Esophagus squamous epithelium (tissue), 5 donors: Measurements from ENCODE around the gene PPP2R5E. TPM values are rescaled to one million over a fixed set of nuclear protein-coding genes. Genes with fewer than 3 reads are reported as not detected.

ENCODE experiments used
- DNase-seq: peaks from one replicate; lab custom pipeline; 2025; lab: John Stamatoyannopoulos, UW
- H3K27ac ChIP-seq, 4 donors: fragments of 200-600 bp; sonication (generic); one replicate each; pipeline ENCODE4 v1.5.1; 2016 to 2019; ENCODE audit warnings: mild to moderate bottlenecking in 1 of 4
- H3K27me3 ChIP-seq, 4 donors: fragments of 200-600 bp; sonication (generic); 1 replicate in 3 of 4; 2 replicates in 1 of 4; pipeline versions ENCODE4 v1.5.1 to v1.6.0; 2017 to 2021; ENCODE audit warnings: antibody characterized with exemption in 1 of 4
- H3K36me3 ChIP-seq, 3 donors: fragments of 200-600 bp; sonication (generic); one replicate each; pipeline ENCODE4 v1.5.1; 2016 to 2019
- H3K4me1 ChIP-seq, 3 donors: fragments of 200-600 bp; sonication (generic); one replicate each; pipeline ENCODE4 v1.5.1; 2017 to 2019
- H3K4me3 ChIP-seq, 4 donors: fragments of 200-600 bp; sonication (generic); 1 replicate in 3 of 4; 2 replicates in 1 of 4; pipeline ENCODE4 v1.5.1; 2016 to 2019; ENCODE audit warnings: mild to moderate bottlenecking in 2 of 4, moderate library complexity in 1 of 4
- H3K9me3 ChIP-seq, 3 donors: fragments of 200-600 bp; sonication (generic); one replicate each; pipeline ENCODE4 v1.5.1; 2016 to 2019
- CTCF ChIP-seq, 6 experiments: fragments of 450-650 bp in 4 of 6; fragments of 200-600 bp in 2 of 6; sonication (generic) in 2 of 6; IDR thresholded peaks; one replicate each; pipeline ENCODE4 v1.5.1; 2016 to 2019; ENCODE audit warnings: antibody characterized with exemption in 6 of 6, mild to moderate bottlenecking in 4 of 6, moderate library complexity in 4 of 6
- POLR2A ChIP-seq, 4 donors: fragments of 450-650 bp; IDR thresholded peaks; one replicate each; pipeline ENCODE4 v1.6.1; 2017; ENCODE audit warnings: antibody characterized with exemption in 4 of 4, mild to moderate bottlenecking in 4 of 4, moderate library complexity in 3 of 4
- WGBS, 2 donors: methylation state at CpG; one replicate each; pipeline ENCODE4 v1.1.5; 2018; 5-methylcytosine and 5-hydroxymethylcytosine counted together
- intact Hi-C: fragments of 100-400 bp; cut with DNase I; formaldehyde crosslinking; loops from one replicate; pipeline ENCODE4 v1.15.0; 2022
- total RNA-seq, 4 donors: library from RNA; depleted of rRNA; stranded (reverse); fragments of >200 nt; gene quantifications; one replicate each; pipeline ENCODE4 v1.1.0, GENCODE V29; 2016
- donor health status: DM: yes; HTN: yes; CAD: no.

Gene PPP2R5E
- total RNA-seq, 4 donors from 2014 or later = 18.9 to 31.2 (median 26.0) TPM

GRCh38 chr14:63565448-63565847 lies 22.3 kb upstream of the PPP2R5E start:
- Histone ChIP-seq H3K9me3 (peaks cover 0 to under 1% (median 0%) of the 10 kb centered on the region in 3 donors), H3K27ac (no peak overlapping the region), H3K36me3 (no peaks in the 10 kb centered on the region), H3K4me3 (no peak overlapping the region), H3K27me3 (no peaks in the 10 kb centered on the region), H3K4me1 (no peaks in the 10 kb centered on the region)
- 58 to 81% methylated on average over 3 of the region's 3 CpGs for WGBS, 2 donors
- TF ChIP-seq CTCF (IDR thresholded peaks at IDR 0.05) (no peak), POLR2A (IDR thresholded peaks at IDR 0.05) (no peak)
- DNase-seq = no peak
- intact Hi-C loops = no loop called here

GRCh38 chr14:63564318-63564717 lies 21.1 kb upstream of the PPP2R5E start:
- no peak for TF ChIP-seq POLR2A (IDR thresholded peaks at IDR 0.05)
- no peak for TF ChIP-seq CTCF (IDR thresholded peaks at IDR 0.05)
- Histone ChIP-seq H3K4me3 (no peak overlapping the region), H3K27me3 (no peaks in the 10 kb centered on the region), H3K36me3 (no peaks in the 10 kb centered on the region), H3K9me3 (peaks cover 0 to 6% (median 0%) of the 10 kb centered on the region in 3 donors), H3K4me1 (no peaks in the 10 kb centered on the region), H3K27ac (no peak overlapping the region)
- WGBS, 2 donors = 20% methylated on average over 1 of the region's 1 CpG; no CpG with 5 or more reads in 1 of the 2 donors
- no peak for DNase-seq
- intact Hi-C loops = no loop called here

- WGBS, 2 donors = 67 to 68% methylated on average over 7 of the region's 7 CpGs
- H3K27me3 ChIP-seq = no peaks in the 10 kb centered on the region
- intact Hi-C loops = no loop called here
These were observed 20.3 kb upstream of the PPP2R5E start for GRCh38 chr14:63563370-63564026.

GRCh38 chr14:63562405-63562804 lies 19.2 kb upstream of the PPP2R5E start:
- WGBS, 2 donors = 64 to 80% methylated on average over 3 of the region's 3 CpGs
- Histone ChIP-seq H3K9me3 (peaks cover 0 to 6% (median 0%) of the 10 kb centered on the region in 3 donors), H3K27ac (no peak overlapping the region), H3K4me3 (no peak overlapping the region), H3K27me3 (no peaks in the 10 kb centered on the region), H3K4me1 (no peaks in the 10 kb centered on the region), H3K36me3 (no peaks in the 10 kb centered on the region)
- no peak for TF ChIP-seq POLR2A (IDR thresholded peaks at IDR 0.05)
- TF ChIP-seq CTCF (IDR thresholded peaks at IDR 0.05) = no peak
- no peak for DNase-seq
- intact Hi-C loops = no loop called here

More at GRCh38 chr14:63563370-63564026, 20.3 kb upstream of the PPP2R5E start:
- DNase-seq = no peak
- H3K9me3 ChIP-seq = peaks cover 0 to 6% (median 0%) of the 10 kb centered on the region in 3 donors
- no peak overlapping the region for H3K27ac ChIP-seq
- no peaks in the 10 kb centered on the region for H3K4me1 ChIP-seq
- H3K36me3 ChIP-seq = no peaks in the 10 kb centered on the region
- no peak overlapping the region for H3K4me3 ChIP-seq
- no peak for TF ChIP-seq POLR2A (IDR thresholded peaks at IDR 0.05)
- TF ChIP-seq CTCF (IDR thresholded peaks at IDR 0.05) = no peak

- Histone ChIP-seq H3K27me3 (no peaks in the 10 kb centered on the region), H3K27ac (no peak overlapping the region), H3K9me3 (peaks cover 0 to 6% (median 0%) of the 10 kb centered on the region in 3 donors), H3K4me3 (no peak overlapping the region), H3K4me1 (no peaks in the 10 kb centered on the region), H3K36me3 (no peaks in the 10 kb centered on the region)
- no peak for DNase-seq
- intact Hi-C loops = no loop called here
- TF ChIP-seq CTCF (IDR thresholded peaks at IDR 0.05) = no peak
- TF ChIP-seq POLR2A (IDR thresholded peaks at IDR 0.05) = no peak
- WGBS, 2 donors = 69 to 70% methylated on average over 7 of the region's 7 CpGs
These were observed 12.4 kb upstream of the PPP2R5E start for GRCh38 chr14:63555572-63555971.
